A673 (cell line): ENCODE results near the gene ANO2. TPM values are rescaled to one million over a fixed set of nuclear protein-coding genes. Genes with fewer than 3 reads are reported as not detected.

Experiments
- BruUV-seq: library from RNA; stranded (reverse); fragments of 400-500 nt; replicated peaks from 2 replicates; lab custom pipeline; 2021; lab: Mats Ljungman, UMichigan
- CTCF ChIA-PET: fragments of 300-600 bp; sonication (Branson Sonifier 250); formaldehyde crosslinking; loops from one replicate; lab custom pipeline; 2022; ENCODE audit warnings: antibody characterized with exemption; lab: Charles Lee
- POLR2A ChIA-PET: fragments of 300-600 bp; sonication (Branson Sonifier 250); formaldehyde crosslinking; loops from one replicate; lab custom pipeline; 2022; ENCODE audit warnings: antibody characterized with exemption; ENCODE audit not compliant: low non-redundant PET; lab: Charles Lee
- DNase-seq: peaks from one replicate; pipeline ENCODE4 v3.0.0-alpha.2; 2015; ENCODE audit warnings: low spot score
- H3K27ac ChIP-seq: fragments of 200-600 bp; sonication (generic); 2 replicates; pipeline ENCODE4 v1.5.1; 2016; ENCODE audit warnings: mixed run types, low read depth, mild to moderate bottlenecking, mixed read lengths, antibody characterized with exemption, low read length; ENCODE audit not compliant: poor library complexity, severe bottlenecking
- H3K27me3 ChIP-seq: fragments of 200-600 bp; sonication (generic); replicated peaks from 2 replicates; pipeline ENCODE4 v1.6.1; 2017; ENCODE audit warnings: mixed run types, low read depth, mild to moderate bottlenecking, mixed read lengths, antibody characterized with exemption, low read length; ENCODE audit not compliant: insufficient read depth, poor library complexity
- H3K36me3 ChIP-seq: fragments of 200-600 bp; sonication (generic); 2 replicates; pipeline ENCODE4 v1.6.1; 2016; ENCODE audit warnings: mixed run types, mild to moderate bottlenecking, mixed read lengths, antibody characterized with exemption, low read length; ENCODE audit not compliant: insufficient read depth, poor library complexity, severe bottlenecking
- H3K4me1 ChIP-seq: fragments of 200-600 bp; sonication (generic); 2 replicates; pipeline ENCODE4 v1.6.1; 2017; ENCODE audit warnings: mixed run types, mild to moderate bottlenecking, mixed read lengths, antibody characterized with exemption, low read length; ENCODE audit not compliant: insufficient read depth, poor library complexity, severe bottlenecking
- H3K4me3 ChIP-seq: fragments of 200-600 bp; sonication (generic); 2 replicates; pipeline ENCODE4 v1.5.1; 2016; ENCODE audit warnings: low read depth, mixed run types, mild to moderate bottlenecking, mixed read lengths, low read length; ENCODE audit not compliant: poor library complexity, severe bottlenecking
- H3K9me3 ChIP-seq: fragments of 200-600 bp; sonication (generic); 2 replicates; pipeline ENCODE4 v1.6.1; 2016; ENCODE audit warnings: mixed run types, low read depth, mild to moderate bottlenecking, mixed read lengths, antibody characterized with exemption, low read length; ENCODE audit not compliant: poor library complexity, severe bottlenecking
- EZH2 ChIP-seq: fragments of 200-600 bp; sonication (generic); IDR thresholded peaks from 2 replicates; pipeline ENCODE4 v1.6.1; 2017; ENCODE audit warnings: borderline replicate concordance, low read depth, mild to moderate bottlenecking, mixed read lengths, antibody characterized with exemption, low read length; ENCODE audit not compliant: poor library complexity, severe bottlenecking
- intact Hi-C: fragments of 100-400 bp; cut with micrococcal nuclease; formaldehyde crosslinking; loops from one replicate; pipeline ENCODE4 v1.10.0; 2022; ENCODE audit not compliant: unreplicated experiment
- total RNA-seq: library from RNA; stranded (reverse); gene quantifications from 2 replicates; pipeline ENCODE4 v1.2.3, GENCODE V29; 2021
- TF ChIP-seq, protein P1 (sequence below): fragments of 300-800, 200-600 bp; sonication (generic); conservative IDR thresholded peaks from 2 replicates; pipeline ENCODE4 v1.5.1; 2017; ENCODE audit warnings: low read depth, mild to moderate bottlenecking, antibody characterized with exemption, low read length, moderate library complexity, mixed read lengths

The ANO2 gene
- total RNA-seq, 1 experiment from 2014 or later: not detected

DNA sequence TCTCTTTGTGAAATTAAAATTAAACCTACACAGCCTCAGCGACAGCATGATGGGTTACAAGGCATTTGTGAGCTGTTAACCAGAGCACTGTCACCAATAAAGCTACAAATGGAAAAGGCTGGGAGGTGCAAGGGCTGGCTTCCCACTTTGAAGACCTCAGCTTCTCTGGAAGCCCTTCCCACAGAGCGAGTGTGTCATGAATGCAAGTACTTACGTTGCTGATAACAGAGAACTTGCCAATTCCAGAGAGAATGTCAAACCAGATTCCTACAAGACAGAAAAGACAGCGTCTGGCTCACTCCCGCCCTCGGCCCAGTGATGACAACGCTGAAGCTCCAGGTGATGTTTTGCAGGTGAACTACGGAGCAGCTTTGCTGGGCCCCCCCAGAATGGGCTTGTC, 367.3 kb downstream of the ANO2 start:
- no peak overlapping the region for H3K4me3 ChIP-seq
- H3K27ac ChIP-seq: no peak overlapping the region
- intact Hi-C loops: no loop called here
- H3K36me3 ChIP-seq: no peaks in the 10 kb centered on the region
- POLR2A ChIA-PET: no interaction called here
- BruUV-seq: no TSS peak
- no peaks in the 10 kb centered on the region for H3K4me1 ChIP-seq
- peaks cover 14% of the 10 kb centered on the region for H3K27me3 ChIP-seq
- H3K9me3 ChIP-seq: no peaks in the 10 kb centered on the region
- CTCF ChIA-PET: no interaction called here
- no peak for DNase-seq
- TF ChIP-seq, protein P1, sequence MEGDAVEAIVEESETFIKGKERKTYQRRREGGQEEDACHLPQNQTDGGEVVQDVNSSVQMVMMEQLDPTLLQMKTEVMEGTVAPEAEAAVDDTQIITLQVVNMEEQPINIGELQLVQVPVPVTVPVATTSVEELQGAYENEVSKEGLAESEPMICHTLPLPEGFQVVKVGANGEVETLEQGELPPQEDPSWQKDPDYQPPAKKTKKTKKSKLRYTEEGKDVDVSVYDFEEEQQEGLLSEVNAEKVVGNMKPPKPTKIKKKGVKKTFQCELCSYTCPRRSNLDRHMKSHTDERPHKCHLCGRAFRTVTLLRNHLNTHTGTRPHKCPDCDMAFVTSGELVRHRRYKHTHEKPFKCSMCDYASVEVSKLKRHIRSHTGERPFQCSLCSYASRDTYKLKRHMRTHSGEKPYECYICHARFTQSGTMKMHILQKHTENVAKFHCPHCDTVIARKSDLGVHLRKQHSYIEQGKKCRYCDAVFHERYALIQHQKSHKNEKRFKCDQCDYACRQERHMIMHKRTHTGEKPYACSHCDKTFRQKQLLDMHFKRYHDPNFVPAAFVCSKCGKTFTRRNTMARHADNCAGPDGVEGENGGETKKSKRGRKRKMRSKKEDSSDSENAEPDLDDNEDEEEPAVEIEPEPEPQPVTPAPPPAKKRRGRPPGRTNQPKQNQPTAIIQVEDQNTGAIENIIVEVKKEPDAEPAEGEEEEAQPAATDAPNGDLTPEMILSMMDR: no peak
- TF ChIP-seq EZH2: no peak

DNA sequence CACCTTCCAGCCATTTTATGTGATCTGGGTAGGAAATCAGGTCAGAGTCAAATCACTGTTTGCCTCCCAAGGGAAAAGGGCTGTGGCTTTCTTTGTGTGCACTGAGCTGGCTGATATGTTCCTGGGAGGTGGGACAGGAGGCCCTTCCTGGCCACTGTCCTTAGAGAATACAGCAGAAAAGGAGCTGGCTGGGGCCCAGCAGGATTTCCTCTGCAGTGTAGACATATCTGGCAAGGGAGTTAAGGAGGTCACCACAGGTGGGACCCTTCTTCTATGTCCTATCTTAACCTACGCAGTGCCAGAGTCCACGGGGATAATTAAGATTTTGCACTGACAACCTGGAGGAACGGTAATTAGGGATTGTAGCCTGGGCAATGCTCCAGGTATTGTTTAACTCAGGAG, 367.8 kb downstream of the ANO2 start:
- ChIA-PET POLR2A (no interaction called here), CTCF (no interaction called here)
- Histone ChIP-seq H3K27me3 (peaks cover 19% of the 10 kb centered on the region), H3K4me1 (no peaks in the 10 kb centered on the region), H3K36me3 (no peaks in the 10 kb centered on the region), H3K27ac (no peak overlapping the region), H3K9me3 (no peaks in the 10 kb centered on the region), H3K4me3 (no peak overlapping the region)
- no peak for DNase-seq
- BruUV-seq: no TSS peak
- intact Hi-C loops: no loop called here
- TF ChIP-seq, protein P1: no peak
- no peak for TF ChIP-seq EZH2

DNA sequence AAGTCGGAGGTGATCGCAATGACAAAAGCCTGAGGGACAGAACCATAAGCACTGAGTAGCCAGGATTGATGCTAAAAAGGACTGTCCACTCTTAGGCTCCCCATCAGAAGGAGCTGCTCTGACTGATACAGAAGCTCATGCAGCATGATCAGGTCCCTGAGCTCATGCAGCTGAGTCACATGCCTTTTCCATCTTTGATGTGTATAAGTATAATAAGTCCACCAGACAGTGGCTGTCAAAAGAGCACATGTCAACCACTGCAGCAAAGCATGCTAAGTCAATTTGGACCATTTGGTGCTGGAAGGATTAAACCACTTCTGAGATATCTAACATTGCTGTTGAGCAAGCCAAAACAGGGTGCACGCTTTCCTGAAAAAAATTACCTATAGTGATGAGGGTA, 369.1 kb downstream of the ANO2 start:
- intact Hi-C loops: no loop called here
- H3K9me3 ChIP-seq: no peaks in the 10 kb centered on the region
- peaks cover 32% of the 10 kb centered on the region for H3K27me3 ChIP-seq
- no peak overlapping the region for H3K27ac ChIP-seq
- no peak for DNase-seq
- no TSS peak for BruUV-seq
- H3K4me3 ChIP-seq: no peak overlapping the region
- H3K4me1 ChIP-seq: no peaks in the 10 kb centered on the region
- H3K36me3 ChIP-seq: no peaks in the 10 kb centered on the region
- ChIA-PET CTCF (no interaction called here), POLR2A (no interaction called here)
- TF ChIP-seq, protein P1: no peak
- no peak for TF ChIP-seq EZH2
